Measurements from ENCODE around the gene CEBPB. TPM values are rescaled to one million over a fixed set of nuclear protein-coding genes. Genes with fewer than 3 reads are reported as not detected.

Gene CEBPB
- polyA plus RNA-seq, 1 experiment, result 24.6 TPM

DNA sequence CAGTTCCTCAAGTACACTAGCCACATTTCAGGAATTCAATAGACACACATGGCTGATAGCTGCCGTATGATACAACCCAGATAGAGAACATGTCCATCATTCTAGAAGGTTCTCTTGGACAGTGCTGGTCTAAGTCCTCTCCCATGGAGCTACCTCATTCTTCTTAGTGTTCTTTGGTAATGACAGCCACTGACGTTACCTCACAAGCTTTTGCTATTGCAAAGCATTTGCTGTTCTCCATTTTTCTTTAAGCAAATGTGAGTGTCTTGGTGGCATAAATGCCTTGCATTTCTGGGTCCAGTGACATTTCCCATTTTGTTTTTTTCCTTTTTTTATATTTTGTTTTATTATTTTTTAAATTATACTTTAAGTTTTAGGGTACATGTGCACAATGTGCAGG is 8.3 kb upstream of the CEBPB start:
- CTCF ChIA-PET, result interaction anchor here (0.8 to 5.5 kb wide), 5 partner anchors 14 to 394 kb away, joined by 4 to 32 read pairs (median 8); no protein-coding TSS in a partner anchor
- DNase-seq (ENCODE audit: low read depth), result no peak
- POLR2A ChIA-PET, result no interaction called here
- Histone ChIP-seq H3K27me3 (ENCODE audit: control insufficient read depth, insufficient read depth, low read length) (no peaks in the 10 kb centered on the region), H3K4me3 (ENCODE audit: low read depth, low read length) (no peak overlapping the region), H3K36me3 (ENCODE audit: control insufficient read depth, insufficient read depth, low read length) (no peaks in the 10 kb centered on the region)
- TF ChIP-seq, protein P1, sequence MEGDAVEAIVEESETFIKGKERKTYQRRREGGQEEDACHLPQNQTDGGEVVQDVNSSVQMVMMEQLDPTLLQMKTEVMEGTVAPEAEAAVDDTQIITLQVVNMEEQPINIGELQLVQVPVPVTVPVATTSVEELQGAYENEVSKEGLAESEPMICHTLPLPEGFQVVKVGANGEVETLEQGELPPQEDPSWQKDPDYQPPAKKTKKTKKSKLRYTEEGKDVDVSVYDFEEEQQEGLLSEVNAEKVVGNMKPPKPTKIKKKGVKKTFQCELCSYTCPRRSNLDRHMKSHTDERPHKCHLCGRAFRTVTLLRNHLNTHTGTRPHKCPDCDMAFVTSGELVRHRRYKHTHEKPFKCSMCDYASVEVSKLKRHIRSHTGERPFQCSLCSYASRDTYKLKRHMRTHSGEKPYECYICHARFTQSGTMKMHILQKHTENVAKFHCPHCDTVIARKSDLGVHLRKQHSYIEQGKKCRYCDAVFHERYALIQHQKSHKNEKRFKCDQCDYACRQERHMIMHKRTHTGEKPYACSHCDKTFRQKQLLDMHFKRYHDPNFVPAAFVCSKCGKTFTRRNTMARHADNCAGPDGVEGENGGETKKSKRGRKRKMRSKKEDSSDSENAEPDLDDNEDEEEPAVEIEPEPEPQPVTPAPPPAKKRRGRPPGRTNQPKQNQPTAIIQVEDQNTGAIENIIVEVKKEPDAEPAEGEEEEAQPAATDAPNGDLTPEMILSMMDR (IDR thresholded peaks at IDR 0.05; ENCODE audit: insufficient read depth, low read depth, low read length), result no peak

GRCh38 chr20:50185426-50185825 is 5.2 kb upstream of the CEBPB start:
- DNase-seq (ENCODE audit: low read depth), result no peak
- H3K4me3 ChIP-seq (ENCODE audit: low read depth, low read length), result no peak overlapping the region
- no peaks in the 10 kb centered on the region for H3K36me3 ChIP-seq (ENCODE audit: control insufficient read depth, insufficient read depth, low read length)
- no peaks in the 10 kb centered on the region for H3K27me3 ChIP-seq (ENCODE audit: control insufficient read depth, insufficient read depth, low read length)
- CTCF ChIA-PET, result interaction anchor here (0.6 to 8.9 kb wide), 27 partner anchors 10 to 604 kb away, joined by 3 to 195 read pairs (median 4); no protein-coding TSS in a partner anchor
- TF ChIP-seq, protein P1 (IDR thresholded peaks at IDR 0.05; ENCODE audit: insufficient read depth, low read depth, low read length), result no peak
- POLR2A ChIA-PET, result no interaction called here

- DNase-seq (ENCODE audit: low read depth), result no peak
- POLR2A ChIA-PET, result no interaction called here
- TF ChIP-seq, protein P1 (IDR thresholded peaks at IDR 0.05; ENCODE audit: insufficient read depth, low read depth, low read length), result peak; percentile 93
- CTCF ChIA-PET, result interaction anchor here (0.6 to 8.9 kb wide), 32 partner anchors 8 to 603 kb away, joined by 3 to 195 read pairs (median 4); no protein-coding TSS in a partner anchor
- Histone ChIP-seq H3K36me3 (ENCODE audit: control insufficient read depth, insufficient read depth, low read length) (no peaks in the 10 kb centered on the region), H3K4me3 (ENCODE audit: low read depth, low read length) (no peak overlapping the region), H3K27me3 (ENCODE audit: control insufficient read depth, insufficient read depth, low read length) (no peaks in the 10 kb centered on the region)
Measured at GRCh38 chr20:50186151-50186885, 4.3 kb upstream of the CEBPB start.

DNA sequence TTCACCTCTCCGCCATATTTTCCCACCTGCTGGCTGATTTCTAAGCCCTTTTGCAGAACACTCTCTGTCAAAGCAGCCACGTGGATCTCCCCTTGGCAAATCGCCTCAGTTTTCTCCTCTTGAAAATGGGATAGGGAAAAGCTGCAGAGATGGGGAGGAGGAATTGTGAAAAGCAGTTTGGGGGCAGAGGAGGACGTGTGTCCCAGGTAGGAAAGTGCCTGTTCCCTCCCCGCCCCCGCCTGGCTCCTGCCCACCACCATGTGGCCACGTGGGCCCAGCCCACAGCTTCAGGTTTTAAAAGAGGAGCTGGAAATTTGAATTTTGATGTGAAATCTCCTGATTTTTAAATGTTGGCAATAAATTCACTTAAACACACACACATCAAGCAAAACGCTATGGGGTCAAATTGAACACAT is 3.6 kb upstream of the CEBPB start:
- ChIA-PET POLR2A (no interaction called here), CTCF (interaction anchor here (0.7 to 8.9 kb wide), 14 partner anchors 9 to 790 kb away, joined by 3 to 195 read pairs (median 3); no protein-coding TSS in a partner anchor)
- H3K27me3 ChIP-seq (ENCODE audit: control insufficient read depth, insufficient read depth, low read length), result no peaks in the 10 kb centered on the region
- TF ChIP-seq, protein P1 (IDR thresholded peaks at IDR 0.05; ENCODE audit: insufficient read depth, low read depth, low read length), result no peak
- H3K4me3 ChIP-seq (ENCODE audit: low read depth, low read length), result no peak overlapping the region
- no peak for DNase-seq (ENCODE audit: low read depth)
- peaks cover 2% of the 10 kb centered on the region for H3K36me3 ChIP-seq (ENCODE audit: control insufficient read depth, insufficient read depth, low read length)

DNA sequence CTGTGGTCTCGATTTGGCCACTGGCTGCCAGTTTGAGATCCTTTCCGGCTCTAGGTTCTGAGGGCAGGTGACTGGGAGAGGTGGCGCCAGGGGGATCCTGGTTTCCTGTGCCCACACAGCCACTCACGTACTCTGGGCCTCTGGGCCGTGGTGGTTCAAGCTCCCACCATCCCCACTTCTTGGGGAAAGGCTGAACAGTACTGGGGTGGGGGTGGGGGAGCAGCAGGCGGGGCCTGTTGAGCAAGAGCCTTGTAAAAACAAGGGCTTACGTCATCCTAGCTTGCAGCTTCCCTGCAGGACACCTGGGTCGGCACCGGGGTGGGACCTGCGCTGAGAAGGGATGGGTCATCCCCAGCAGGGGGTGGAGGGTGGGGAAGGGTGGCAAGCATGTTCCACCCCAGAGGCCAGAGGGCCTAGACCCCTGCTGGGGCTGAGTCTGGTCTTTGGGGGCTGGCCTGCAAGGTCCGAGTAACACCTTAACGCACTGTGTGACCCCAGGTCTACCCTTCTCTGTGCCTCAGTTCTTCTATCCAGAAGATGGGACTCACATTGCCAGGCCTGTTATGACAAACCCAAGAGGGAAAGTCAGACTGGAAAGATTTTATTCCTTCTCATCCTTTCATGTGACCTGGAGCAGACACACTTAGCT is 3.1 kb upstream of the CEBPB start:
- POLR2A ChIA-PET, result no interaction called here

More for the DNA sequence above, 3.1 kb upstream of the CEBPB start:
- Histone ChIP-seq H3K36me3 (ENCODE audit: control insufficient read depth, insufficient read depth, low read length) (peaks cover 2% of the 10 kb centered on the region), H3K4me3 (ENCODE audit: low read depth, low read length) (no peak overlapping the region), H3K27me3 (ENCODE audit: control insufficient read depth, insufficient read depth, low read length) (no peaks in the 10 kb centered on the region)
- TF ChIP-seq, protein P1 (IDR thresholded peaks at IDR 0.05; ENCODE audit: insufficient read depth, low read depth, low read length), result no peak
- DNase-seq (ENCODE audit: low read depth), result no peak
- CTCF ChIA-PET, result interaction anchor here (0.6 to 8.9 kb wide), 19 partner anchors 10 to 790 kb away, joined by 3 to 195 read pairs (median 3); no protein-coding TSS in a partner anchor

All from BJ (cell line).